ENCODE results near the gene ERGIC1. TPM values are rescaled to one million over a fixed set of nuclear protein-coding genes. Genes with fewer than 3 reads are reported as not detected.
A peak's percentile ranks its signal among the peaks of the same experiment; 100 is the strongest.

ERGIC1 gene
- total RNA-seq, 1 donor from 2014 or later, result 99.1 TPM

DNA sequence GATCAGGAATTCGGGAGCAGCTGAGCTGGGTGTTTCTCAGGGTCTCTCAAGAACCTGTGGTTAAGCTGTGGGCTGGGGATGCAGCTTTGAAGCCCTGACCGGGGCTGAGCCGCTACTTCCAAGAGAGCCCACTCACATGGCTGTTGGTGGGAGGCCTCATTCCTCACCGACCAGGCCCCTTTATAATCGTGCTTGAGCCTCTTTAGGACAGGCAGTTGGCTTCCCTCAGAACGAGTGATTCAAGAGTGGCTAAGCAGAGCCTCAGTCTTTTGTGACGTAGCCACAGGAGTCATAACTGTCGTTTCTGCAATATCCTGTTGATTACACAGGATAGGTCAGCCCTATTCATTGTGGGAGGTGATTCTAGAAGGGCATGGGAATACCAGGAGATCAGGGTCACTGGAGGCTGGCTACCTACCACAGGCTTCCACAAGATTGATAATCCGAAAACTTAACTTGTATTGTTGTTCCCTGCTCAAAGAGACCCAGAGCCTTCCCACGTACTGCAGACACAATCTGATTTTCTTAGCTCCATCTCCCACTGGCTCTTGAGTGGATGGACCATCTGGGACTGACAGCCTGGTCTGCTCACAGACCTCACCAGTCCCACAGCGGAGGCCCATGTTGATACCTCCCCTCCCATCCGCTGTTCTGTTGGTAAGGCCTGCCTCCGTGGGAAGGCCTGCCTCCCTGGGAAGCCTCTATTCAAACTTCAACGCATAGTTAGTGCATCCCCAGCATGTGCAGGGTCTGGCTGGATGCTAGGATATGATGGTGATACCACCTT, 3.0 kb upstream of the ERGIC1 start:
- TF ChIP-seq, protein P1, sequence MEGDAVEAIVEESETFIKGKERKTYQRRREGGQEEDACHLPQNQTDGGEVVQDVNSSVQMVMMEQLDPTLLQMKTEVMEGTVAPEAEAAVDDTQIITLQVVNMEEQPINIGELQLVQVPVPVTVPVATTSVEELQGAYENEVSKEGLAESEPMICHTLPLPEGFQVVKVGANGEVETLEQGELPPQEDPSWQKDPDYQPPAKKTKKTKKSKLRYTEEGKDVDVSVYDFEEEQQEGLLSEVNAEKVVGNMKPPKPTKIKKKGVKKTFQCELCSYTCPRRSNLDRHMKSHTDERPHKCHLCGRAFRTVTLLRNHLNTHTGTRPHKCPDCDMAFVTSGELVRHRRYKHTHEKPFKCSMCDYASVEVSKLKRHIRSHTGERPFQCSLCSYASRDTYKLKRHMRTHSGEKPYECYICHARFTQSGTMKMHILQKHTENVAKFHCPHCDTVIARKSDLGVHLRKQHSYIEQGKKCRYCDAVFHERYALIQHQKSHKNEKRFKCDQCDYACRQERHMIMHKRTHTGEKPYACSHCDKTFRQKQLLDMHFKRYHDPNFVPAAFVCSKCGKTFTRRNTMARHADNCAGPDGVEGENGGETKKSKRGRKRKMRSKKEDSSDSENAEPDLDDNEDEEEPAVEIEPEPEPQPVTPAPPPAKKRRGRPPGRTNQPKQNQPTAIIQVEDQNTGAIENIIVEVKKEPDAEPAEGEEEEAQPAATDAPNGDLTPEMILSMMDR (conservative IDR thresholded peaks at IDR 0.05; ENCODE audit: low read depth, low read length), result no peak
- no peak overlapping the region for H3K4me3 ChIP-seq (ENCODE audit: low read depth, low read length)
- no peak for DNase-seq (ENCODE audit: low read depth)

DNA sequence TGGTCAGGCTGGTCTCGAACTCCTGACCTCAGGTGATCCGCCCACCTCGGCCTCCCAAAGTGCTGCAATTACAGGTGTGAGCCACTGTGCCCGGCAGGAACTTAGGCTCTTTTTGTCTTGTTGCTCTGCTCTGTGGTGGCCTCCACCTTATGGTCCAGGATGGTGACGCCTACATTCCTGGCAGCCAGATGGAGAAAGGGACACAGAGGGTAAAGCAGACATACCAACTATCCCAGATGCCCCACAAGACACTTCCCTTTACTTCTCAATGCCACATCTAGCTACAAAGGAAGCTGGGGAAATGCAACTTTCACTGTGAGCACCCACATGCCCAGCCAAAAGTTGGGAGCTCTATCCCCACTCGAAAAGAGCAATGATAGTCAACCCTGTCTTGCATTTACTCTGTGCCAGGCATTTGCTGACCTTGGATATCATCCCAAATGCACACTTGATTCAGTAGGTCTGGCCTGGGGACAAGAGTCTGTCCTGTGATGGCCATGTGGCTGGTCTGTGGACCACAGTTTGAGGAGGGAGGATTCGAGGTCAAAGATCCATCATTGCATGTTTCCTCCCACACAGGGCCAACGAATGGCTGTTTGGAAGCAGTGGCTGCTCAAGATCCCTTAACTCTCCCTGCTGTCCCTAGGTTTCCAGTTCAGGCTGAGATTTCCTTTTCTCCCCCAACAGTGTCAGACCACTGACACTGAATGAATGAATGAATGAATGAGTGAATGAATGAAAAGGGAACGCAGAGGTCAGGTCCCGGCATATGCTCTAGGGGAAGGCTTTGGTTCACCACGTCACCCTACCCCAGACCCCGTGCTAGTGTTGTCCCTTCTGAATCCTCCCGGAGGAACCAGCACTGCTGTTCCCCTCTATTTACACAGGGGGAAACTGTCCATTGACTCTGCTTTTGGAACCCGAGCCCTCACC, 1.4 kb upstream of the ERGIC1 start:
- no peak for DNase-seq (ENCODE audit: low read depth)
- H3K4me3 ChIP-seq (ENCODE audit: low read depth, low read length), result no peak overlapping the region
- TF ChIP-seq, protein P1 (conservative IDR thresholded peaks at IDR 0.05; ENCODE audit: low read depth, low read length), result no peak

DNA sequence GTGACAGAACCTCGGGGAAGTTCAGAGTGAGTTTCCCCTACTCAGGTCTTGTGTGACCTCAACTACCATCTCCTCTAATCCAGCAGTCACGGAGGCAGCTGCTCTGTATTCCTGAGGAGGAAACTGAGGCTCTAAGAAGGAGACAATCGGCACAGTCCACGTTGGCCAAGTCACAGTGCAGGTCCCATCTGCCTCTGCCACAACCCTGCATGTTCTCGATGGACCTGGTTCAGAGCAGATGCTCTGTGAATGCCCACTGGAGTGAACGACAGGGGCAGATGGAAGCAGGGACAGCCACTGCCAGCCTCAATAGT, 722 bp upstream of the ERGIC1 start:
- TF ChIP-seq, protein P1 (conservative IDR thresholded peaks at IDR 0.05; ENCODE audit: low read depth, low read length), result no peak
- H3K4me3 ChIP-seq (ENCODE audit: low read depth, low read length), result peak overlapping the region; percentile 84
- DNase-seq (ENCODE audit: low read depth), result no peak

DNA sequence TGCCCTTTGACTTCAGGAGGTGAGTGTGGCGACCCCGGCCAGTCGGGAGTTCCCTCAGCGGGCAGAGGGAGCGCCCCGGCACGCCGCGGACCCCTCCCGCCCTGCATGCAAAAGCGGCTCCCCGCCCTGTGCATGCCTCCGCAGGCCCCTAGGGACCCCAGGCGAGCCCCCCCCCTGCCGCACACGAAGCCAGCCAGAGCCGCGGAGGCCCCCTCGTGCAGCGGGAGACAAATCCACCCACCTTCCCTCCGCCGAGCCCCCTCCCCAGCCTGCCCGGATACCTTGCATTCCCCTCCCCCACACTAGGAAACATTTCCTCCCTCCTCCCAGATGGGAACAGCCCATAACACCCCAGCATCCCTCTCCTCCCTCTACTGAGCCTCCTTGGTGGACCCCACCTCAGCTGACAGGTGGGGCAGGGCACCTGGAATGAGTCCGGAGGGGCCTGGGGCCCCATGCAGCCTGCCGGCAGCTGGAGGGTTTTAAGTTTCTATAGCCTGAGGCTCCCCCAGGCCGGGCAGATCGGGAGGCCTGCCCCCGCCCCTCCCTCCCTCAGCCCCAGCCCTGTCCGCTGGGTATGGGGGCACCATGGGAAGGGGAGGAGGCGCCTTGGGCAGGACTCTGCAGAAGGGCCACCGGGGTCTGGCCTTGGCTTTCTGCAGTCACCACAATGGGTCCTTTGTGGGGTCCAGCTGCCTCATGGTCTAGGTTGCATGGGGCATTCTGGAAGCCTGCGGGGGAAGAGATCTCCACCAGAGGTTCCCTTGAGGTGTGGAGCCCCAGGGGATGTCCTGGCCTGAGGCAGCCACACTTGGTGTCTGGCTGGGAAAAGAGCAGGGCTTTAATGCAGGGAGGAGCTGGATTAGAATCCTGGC, 601 bp downstream of the ERGIC1 start:
- TF ChIP-seq, protein P1 (conservative IDR thresholded peaks at IDR 0.05; ENCODE audit: low read depth, low read length), result peak; percentile 22

DNA sequence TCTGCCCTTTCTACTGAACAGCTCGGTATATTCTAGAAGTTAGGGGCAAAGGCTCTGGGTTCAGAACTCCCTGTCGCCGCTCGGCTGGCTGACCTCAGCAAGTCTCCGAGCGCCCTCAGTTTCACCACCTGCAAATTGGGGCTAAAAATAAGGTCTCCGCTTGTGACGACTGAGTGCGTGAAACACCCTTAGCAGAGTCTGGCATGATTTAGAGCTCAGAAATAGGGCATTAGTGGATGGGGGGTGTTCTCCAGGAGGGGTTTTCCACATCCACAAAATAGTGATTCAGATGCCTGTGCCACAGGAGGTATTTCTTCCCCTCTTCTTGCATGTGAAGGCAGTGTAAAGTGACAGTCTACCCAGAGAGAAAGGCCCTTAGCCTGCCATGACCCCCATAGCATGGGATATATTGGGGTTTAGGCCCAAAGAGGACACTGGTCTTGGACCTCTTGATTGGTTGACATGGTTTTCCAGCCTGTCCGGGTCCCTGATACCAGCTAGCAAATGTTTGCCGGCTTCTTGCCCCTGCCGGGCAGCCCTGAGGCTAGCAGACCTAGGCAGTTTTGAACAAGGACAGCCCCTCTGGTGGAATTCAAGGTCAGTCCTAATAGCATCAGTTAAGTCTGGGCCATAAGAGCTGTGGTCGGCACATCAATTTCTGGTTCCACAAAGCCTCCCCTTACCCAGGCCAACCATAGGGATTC, 1.4 kb downstream of the ERGIC1 start:
- TF ChIP-seq, protein P1 (conservative IDR thresholded peaks at IDR 0.05; ENCODE audit: low read depth, low read length), result no peak
- H3K4me3 ChIP-seq (ENCODE audit: low read depth, low read length), result peak overlapping the region; percentile 84
- DNase-seq (ENCODE audit: low read depth), result no peak

More for the DNA sequence above, 601 bp downstream of the ERGIC1 start:
- peak overlapping the region; percentile 84 for H3K4me3 ChIP-seq (ENCODE audit: low read depth, low read length)
- no peak for DNase-seq (ENCODE audit: low read depth)

DNA sequence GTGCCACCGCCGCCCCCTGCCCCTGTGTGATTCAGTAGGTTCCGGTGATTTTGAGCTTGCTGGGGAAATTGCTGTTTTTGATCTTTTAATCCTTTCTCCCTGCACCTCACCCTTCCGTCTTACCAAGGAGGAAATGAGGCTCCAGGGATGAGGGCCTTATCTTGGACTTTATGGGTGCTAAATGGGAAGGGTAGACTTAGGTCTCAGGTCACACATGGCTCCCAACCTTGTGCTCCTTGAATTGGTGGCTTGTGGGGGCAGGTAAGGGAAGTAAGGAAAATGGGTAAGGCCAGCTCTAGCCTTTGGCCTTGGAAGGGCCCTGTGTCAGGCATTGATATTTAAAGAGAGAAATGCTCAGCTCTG, 1.9 kb downstream of the ERGIC1 start:
- TF ChIP-seq, protein P1 (conservative IDR thresholded peaks at IDR 0.05; ENCODE audit: low read depth, low read length), result no peak
- peak overlapping the region; percentile 84 for H3K4me3 ChIP-seq (ENCODE audit: low read depth, low read length)
- DNase-seq (ENCODE audit: low read depth), result no peak
